ENCODE data around the gene KCNJ16.

- TF ChIP-seq CTCF (IDR thresholded peaks at IDR 0.05) = no peak
- no peak for TF ChIP-seq ZFX (IDR thresholded peaks at IDR 0.05; ENCODE audit: borderline replicate concordance)
These were observed 3.4 kb upstream of the KCNJ16 start for GRCh38 chr17:70071620-70072019.

All from 22Rv1 (cell line).